Trophoblast cell (in vitro differentiated cells and primary cell): ENCODE results near the gene CTPS1. TPM values are rescaled to one million over a fixed set of nuclear protein-coding genes. Genes with fewer than 3 reads are reported as not detected.

ENCODE experiments used
- DNase-seq, 2 donors: peaks; one replicate each; pipeline ENCODE4 v3.0.0-alpha.2; 2016
- H2AFZ ChIP-seq: 2 replicates; pipeline ENCODE4 v1.6.1; 2013; ENCODE audit warnings: low read length, moderate library complexity, mild to moderate bottlenecking; ENCODE audit not compliant: insufficient read depth, poor library complexity
- H2AK5ac ChIP-seq: 2 replicates; pipeline ENCODE4 v1.6.1; 2013; ENCODE audit warnings: mild to moderate bottlenecking, low read length
- H2BK120ac ChIP-seq: 2 replicates; pipeline ENCODE4 v1.6.1; 2013; ENCODE audit warnings: low read length, mild to moderate bottlenecking, moderate library complexity; ENCODE audit not compliant: insufficient read depth, poor library complexity
- H2BK12ac ChIP-seq: 2 replicates; pipeline ENCODE4 v1.6.1; 2013; ENCODE audit warnings: mild to moderate bottlenecking, low read length, moderate library complexity
- H2BK5ac ChIP-seq: 2 replicates; pipeline ENCODE4 v1.6.1; 2013; ENCODE audit warnings: low read length, low read depth, moderate library complexity, mild to moderate bottlenecking; ENCODE audit not compliant: poor library complexity
- H3K14ac ChIP-seq: 2 replicates; pipeline ENCODE4 v1.6.1; 2013; ENCODE audit warnings: mild to moderate bottlenecking, low read length
- H3K18ac ChIP-seq: 2 replicates; pipeline ENCODE4 v1.6.1; 2013; ENCODE audit warnings: mild to moderate bottlenecking, low read length
- H3K23ac ChIP-seq: 2 replicates; pipeline ENCODE4 v1.6.1; 2013; ENCODE audit warnings: low read length
- H3K27ac ChIP-seq: 2 replicates; pipeline ENCODE4 v1.5.1; 2013; ENCODE audit warnings: low read depth, mild to moderate bottlenecking, inconsistent platforms, low read length, moderate library complexity
- H3K27me3 ChIP-seq: 2 replicates; pipeline ENCODE4 v1.6.1; 2013; ENCODE audit warnings: inconsistent platforms, mild to moderate bottlenecking, low read length, moderate library complexity; ENCODE audit not compliant: insufficient read depth
- H3K36me3 ChIP-seq, 2 experiments: 1 replicate in 1 of 2; 2 replicates in 1 of 2; pipeline ENCODE4 v1.6.1; 2013; ENCODE audit warnings: low read length in 2 of 2, mild to moderate bottlenecking in 2 of 2, moderate library complexity in 1 of 2; ENCODE audit not compliant: insufficient read depth in 2 of 2, control insufficient read depth in 1 of 2
- H3K4ac ChIP-seq: 2 replicates; pipeline ENCODE4 v1.6.1; 2013; ENCODE audit warnings: low read depth, mild to moderate bottlenecking, low read length, moderate library complexity
- H3K4me1 ChIP-seq, 2 experiments: 1 replicate in 1 of 2; 2 replicates in 1 of 2; pipeline ENCODE4 v1.6.1; 2013; ENCODE audit warnings: low read length in 2 of 2, mild to moderate bottlenecking in 2 of 2, moderate library complexity in 1 of 2; ENCODE audit not compliant: insufficient read depth in 2 of 2, control insufficient read depth in 1 of 2
- H3K4me2 ChIP-seq: 2 replicates; pipeline ENCODE4 v1.6.1; 2013; ENCODE audit warnings: inconsistent platforms, mild to moderate bottlenecking, low read length, moderate library complexity
- H3K4me3 ChIP-seq: 2 replicates; pipeline ENCODE4 v1.5.1; 2013; ENCODE audit warnings: mild to moderate bottlenecking, low read depth, low read length, inconsistent platforms
- H3K79me1 ChIP-seq: one replicate; pipeline ENCODE4 v1.6.1; 2013; ENCODE audit warnings: low read length
- H3K79me2 ChIP-seq: 2 replicates; pipeline ENCODE4 v1.6.1; 2013; ENCODE audit warnings: low read length, mild to moderate bottlenecking; ENCODE audit not compliant: control insufficient read depth, insufficient read depth, poor library complexity
- H3K9ac ChIP-seq: 2 replicates; pipeline ENCODE4 v1.6.1; 2013; ENCODE audit warnings: mild to moderate bottlenecking, low read length
- H3K9me3 ChIP-seq: 2 replicates; pipeline ENCODE4 v1.6.1; 2013; ENCODE audit warnings: low read depth, mild to moderate bottlenecking, control low read depth, inconsistent platforms, low read length; ENCODE audit not compliant: insufficient read depth
- H4K12ac ChIP-seq: 2 replicates; pipeline ENCODE4 v1.6.1; 2013; ENCODE audit warnings: low read depth, mild to moderate bottlenecking, low read length, moderate library complexity
- H4K8ac ChIP-seq: 2 replicates; pipeline ENCODE4 v1.6.1; 2013; ENCODE audit warnings: low read depth, mild to moderate bottlenecking, low read length, moderate library complexity
- H4K91ac ChIP-seq: one replicate; pipeline ENCODE4 v1.6.1; 2013; ENCODE audit warnings: low read depth, mild to moderate bottlenecking, low read length, moderate library complexity
- WGBS: extraction: QIAGEN DNeasy Blood & Tissue Kit; methylation state at CpG from one replicate; pipeline ENCODE4 v1.1.7; 2013; ENCODE audit warnings: missing lambda C conversion rate; ENCODE audit not compliant: insufficient read length, insufficient coverage; ENCODE audit errors: extremely low coverage; 5-methylcytosine and 5-hydroxymethylcytosine counted together
- polyA plus RNA-seq: library from polyadenylated mRNA; stranded (reverse); fragments of 200-250 nt; gene quantifications from 2 replicates; pipeline ENCODE4 v1.2.3, GENCODE V29; 2013

CTPS1 gene
- polyA plus RNA-seq, result 47.2 and 52.9 TPM in 2 replicates

GRCh38 chr1:40979241-40980067, at the start of gene CTPS1:
CTPS1 (plus strand) TSS chr1:40979696; CDS start chr1:40983291, 3,595 bp downstream.
- peak within 1 kb of the TSS; percentile 98 for H4K8ac ChIP-seq
- peak within 1 kb of the TSS; percentile 71 for H3K4me2 ChIP-seq
- peak within 1 kb of the TSS; percentile 98 for H3K4ac ChIP-seq
- DNase-seq, result peak; percentile 92 to 95
- H4K12ac ChIP-seq, result peak within 1 kb of the TSS; percentile 95
- peaks cover 20 to 26% of the 10 kb centered on the region in 2 experiments for H3K4me1 ChIP-seq
- peak within 1 kb of the TSS; percentile 93 for H3K14ac ChIP-seq
- H3K4me3 ChIP-seq, result peak within 1 kb of the TSS; percentile 84
- peak within 1 kb of the TSS; percentile 87 for H2BK12ac ChIP-seq
- peaks cover 22% of the 10 kb centered on the region for H3K79me2 ChIP-seq
- peak within 1 kb of the TSS; percentile 93 for H4K91ac ChIP-seq
- H3K9ac ChIP-seq, result peak within 1 kb of the TSS; percentile 89
- peak within 1 kb of the TSS; percentile 96 for H2BK120ac ChIP-seq
- H3K36me3 ChIP-seq, result peaks cover 3 to 6% of the 10 kb centered on the region in 2 experiments
- H3K79me1 ChIP-seq, result peaks cover 32% of the 10 kb centered on the region
- peak within 1 kb of the TSS; percentile 71 for H2AK5ac ChIP-seq
- H2AFZ ChIP-seq, result peak within 1 kb of the TSS; percentile 97
- WGBS, result no CpG with 5 or more reads among the region's 96 CpGs
- H3K23ac ChIP-seq, result no peak within 1 kb of the TSS
- H3K27ac ChIP-seq, result peak within 1 kb of the TSS; percentile 95
- H3K18ac ChIP-seq, result peak within 1 kb of the TSS; percentile 96
- H3K9me3 ChIP-seq, result no peaks in the 10 kb centered on the region
- no peaks in the 10 kb centered on the region for H3K27me3 ChIP-seq
- H2BK5ac ChIP-seq, result peak within 1 kb of the TSS; percentile 91

- no peak overlapping the region for H3K27ac ChIP-seq
- H3K36me3 ChIP-seq, result no peaks in the 10 kb centered on the region
- H3K79me1 ChIP-seq, result no peaks in the 10 kb centered on the region
- no peak overlapping the region for H3K14ac ChIP-seq
- no peak overlapping the region for H2BK12ac ChIP-seq
- H4K12ac ChIP-seq, result no peak overlapping the region
- H2AK5ac ChIP-seq, result no peak overlapping the region
- peaks cover 3 to 8% of the 10 kb centered on the region in 2 experiments for H3K4me1 ChIP-seq
- no peak overlapping the region for H3K4me2 ChIP-seq
- no peak overlapping the region for H3K23ac ChIP-seq
- no peak for DNase-seq
- no peak overlapping the region for H3K4ac ChIP-seq
- H2AFZ ChIP-seq, result no peak overlapping the region
- no peak overlapping the region for H3K18ac ChIP-seq
- no peaks in the 10 kb centered on the region for H3K79me2 ChIP-seq
- no CpG with 5 or more reads among the region's 8 CpGs for WGBS
- H4K91ac ChIP-seq, result no peak overlapping the region
- H3K4me3 ChIP-seq, result no peak overlapping the region
- no peak overlapping the region for H2BK5ac ChIP-seq
- H3K9me3 ChIP-seq, result no peaks in the 10 kb centered on the region
- H3K9ac ChIP-seq, result no peak overlapping the region
- H4K8ac ChIP-seq, result no peak overlapping the region
- no peaks in the 10 kb centered on the region for H3K27me3 ChIP-seq
- H2BK120ac ChIP-seq, result no peak overlapping the region
Observed at GRCh38 chr1:40930174-40930964, 49.1 kb upstream of the CTPS1 start.

- H2BK5ac ChIP-seq, result no peak overlapping the region
- no peak overlapping the region for H3K4ac ChIP-seq
- no peak overlapping the region for H3K14ac ChIP-seq
- no peak overlapping the region for H2BK12ac ChIP-seq
- H3K9me3 ChIP-seq, result peaks cover 2% of the 10 kb centered on the region
- H4K8ac ChIP-seq, result no peak overlapping the region
- no peak overlapping the region for H4K91ac ChIP-seq
- no peak overlapping the region for H4K12ac ChIP-seq
- no peaks in the 10 kb centered on the region for H3K79me1 ChIP-seq
- H3K4me3 ChIP-seq, result no peak overlapping the region
- H2AK5ac ChIP-seq, result no peak overlapping the region
- no peak overlapping the region for H3K9ac ChIP-seq
- no peak overlapping the region for H3K18ac ChIP-seq
- WGBS, result no CpG with 5 or more reads among the region's 5 CpGs
- H3K27me3 ChIP-seq, result no peaks in the 10 kb centered on the region
- no peak overlapping the region for H3K23ac ChIP-seq
- no peak overlapping the region for H2BK120ac ChIP-seq
- no peaks in the 10 kb centered on the region for H3K79me2 ChIP-seq
- H3K36me3 ChIP-seq, result no peaks in the 10 kb centered on the region
- no peak overlapping the region for H2AFZ ChIP-seq
- H3K27ac ChIP-seq, result no peak overlapping the region
- peaks cover 3 to 6% of the 10 kb centered on the region in 2 experiments for H3K4me1 ChIP-seq
- H3K4me2 ChIP-seq, result no peak overlapping the region
- DNase-seq, result no peak
Observed at GRCh38 chr1:40931601-40932000, 47.9 kb upstream of the CTPS1 start.

GRCh38 chr1:40932006-40932405, 47.5 kb upstream of the CTPS1 start:
- Histone ChIP-seq H3K79me2 (no peaks in the 10 kb centered on the region), H4K12ac (no peak overlapping the region), H3K36me3 (no peaks in the 10 kb centered on the region), H2BK5ac (no peak overlapping the region), H3K23ac (no peak overlapping the region), H3K27me3 (no peaks in the 10 kb centered on the region), H2BK12ac (no peak overlapping the region), H3K4me1 (peaks cover 3 to 6% of the 10 kb centered on the region in 2 experiments), H3K9ac (no peak overlapping the region), H4K8ac (no peak overlapping the region), H3K14ac (no peak overlapping the region), H2AFZ (no peak overlapping the region), H4K91ac (no peak overlapping the region), H2BK120ac (no peak overlapping the region), H3K4me2 (no peak overlapping the region), H3K27ac (no peak overlapping the region), H2AK5ac (no peak overlapping the region), H3K9me3 (peaks cover 2% of the 10 kb centered on the region), H3K79me1 (no peaks in the 10 kb centered on the region), H3K4ac (no peak overlapping the region), H3K18ac (no peak overlapping the region), H3K4me3 (no peak overlapping the region)
- WGBS, result no CpG with 5 or more reads among the region's 4 CpGs
- peak in 1 of 2 donors; percentile 30 for DNase-seq
